CD4-positive, alpha-beta T cell treated with Interleukin-15 for 1 hour (primary cell): ENCODE results near the gene ZXDB.
"Not testable (repeated sequence)": the region's sequence is repeated elsewhere in the genome, so short reads cannot be mapped to it uniquely, and the experiment has no call there.

ENCODE experiments used
- DNase-seq: peaks from one replicate; pipeline ENCODE4 v3.0.0-alpha.2; 2020

ZXDB gene

DNA sequence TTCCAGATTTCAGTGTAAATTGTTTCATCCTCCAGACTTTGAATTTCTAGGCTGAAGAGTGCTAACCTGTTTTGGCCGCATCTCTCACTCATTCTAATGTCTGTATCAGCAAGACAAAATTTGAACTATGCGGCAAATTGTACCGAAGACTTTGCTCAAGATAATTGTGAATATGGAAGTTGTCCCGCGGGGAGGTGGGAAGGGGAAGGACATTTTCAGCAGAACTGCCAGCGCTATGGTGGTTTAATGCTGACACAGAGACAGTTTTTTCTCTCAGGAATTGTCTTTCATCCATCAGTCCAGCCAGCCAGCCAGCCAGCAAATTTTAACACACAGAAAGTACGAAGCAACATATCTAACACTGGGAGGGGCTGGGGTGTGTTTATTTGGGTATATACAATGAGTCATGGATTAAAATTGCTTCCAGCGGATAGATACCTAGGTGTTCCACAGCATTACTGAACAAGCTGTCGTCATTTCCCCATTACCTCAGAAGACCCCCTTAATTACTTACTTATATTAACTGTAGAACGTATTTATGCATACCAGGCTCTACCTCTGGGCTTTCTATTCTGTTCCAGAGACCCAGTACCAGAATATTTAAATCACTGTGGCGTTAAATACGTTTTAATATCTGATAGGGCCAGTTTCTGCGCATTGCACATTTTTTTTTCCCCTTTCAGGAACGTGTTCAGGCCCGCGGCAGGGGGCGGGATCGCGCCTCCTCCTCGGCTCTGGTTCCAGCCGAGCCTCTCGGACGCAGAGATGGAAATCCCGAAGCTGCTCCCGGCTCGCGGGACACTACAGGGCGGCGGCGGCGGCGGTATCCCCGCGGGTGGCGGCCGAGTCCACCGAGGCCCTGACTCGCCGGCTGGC is at the start of gene ZXDB:
ZXDB (plus strand) TSS at position 728 of the 876 bp plus-strand sequence; CDS start at position 766, 38 bp downstream.
- not testable (repeated sequence) for DNase-seq

GRCh38 chrX:57565198-57565597 is 26.6 kb upstream of the ZXDB start:
- DNase-seq: no peak

DNA sequence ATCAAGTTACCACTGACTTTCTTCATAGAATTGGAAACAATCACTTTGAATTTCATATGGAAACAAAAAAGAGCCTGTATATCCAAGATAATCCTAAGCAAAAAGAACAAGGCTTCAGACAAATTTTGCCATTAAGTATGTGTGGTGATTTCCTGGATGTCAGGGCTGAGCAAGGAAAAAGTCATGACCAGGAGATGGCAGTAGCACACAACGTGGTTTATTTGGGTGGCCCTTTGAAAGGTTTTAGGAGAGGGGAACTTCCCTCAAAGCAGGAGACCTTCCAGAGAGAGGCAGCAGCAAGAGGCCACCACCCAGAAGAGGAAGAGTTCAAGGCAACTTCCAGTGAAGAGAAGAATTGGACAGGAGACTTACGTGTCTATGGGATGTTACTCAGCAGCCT is 18.1 kb upstream of the ZXDB start:
- no peak for DNase-seq

DNA sequence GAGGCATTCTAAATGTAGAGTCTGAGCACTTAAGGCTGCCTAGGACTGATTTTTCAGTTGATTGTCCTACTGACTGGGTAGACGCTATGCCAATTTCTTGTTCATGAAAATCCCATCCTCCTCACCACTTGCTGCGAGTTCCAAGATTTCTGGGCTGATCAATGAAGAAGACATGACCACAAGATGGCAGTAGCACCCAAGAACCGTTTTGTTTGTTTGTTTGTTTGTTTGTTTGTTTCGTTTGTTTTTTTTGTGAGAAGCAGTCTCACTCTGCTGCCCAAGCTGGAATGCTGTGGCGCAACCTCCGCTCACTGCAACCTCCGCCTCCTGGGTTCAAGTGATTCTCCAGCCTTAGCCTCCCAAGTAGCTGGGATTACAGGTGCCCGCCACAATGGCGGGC is 8.9 kb upstream of the ZXDB start:
- DNase-seq: not testable (repeated sequence)

- no peak for DNase-seq
Observed at GRCh38 chrX:57583477-57583876, 8.3 kb upstream of the ZXDB start.

DNA sequence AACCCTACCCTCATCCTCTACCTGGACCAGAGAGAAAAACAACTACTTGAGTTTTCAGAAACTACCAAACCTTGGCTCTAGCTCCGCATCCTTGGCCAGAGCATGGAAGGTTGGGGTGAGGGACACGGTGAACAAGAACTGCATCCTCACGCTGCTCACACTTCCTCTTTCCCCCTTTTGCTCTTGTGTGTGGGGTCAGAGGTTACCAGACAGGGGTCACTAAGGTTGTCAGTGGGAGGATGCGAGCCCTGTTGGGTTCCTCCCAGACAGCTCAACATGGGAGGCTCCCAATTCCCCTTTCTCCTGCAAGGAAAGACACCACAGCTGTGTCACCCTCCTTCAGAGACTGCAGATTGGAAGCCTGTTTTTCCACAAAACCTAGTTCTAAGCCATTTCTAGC is 5.5 kb upstream of the ZXDB start:
- DNase-seq: no peak

DNA sequence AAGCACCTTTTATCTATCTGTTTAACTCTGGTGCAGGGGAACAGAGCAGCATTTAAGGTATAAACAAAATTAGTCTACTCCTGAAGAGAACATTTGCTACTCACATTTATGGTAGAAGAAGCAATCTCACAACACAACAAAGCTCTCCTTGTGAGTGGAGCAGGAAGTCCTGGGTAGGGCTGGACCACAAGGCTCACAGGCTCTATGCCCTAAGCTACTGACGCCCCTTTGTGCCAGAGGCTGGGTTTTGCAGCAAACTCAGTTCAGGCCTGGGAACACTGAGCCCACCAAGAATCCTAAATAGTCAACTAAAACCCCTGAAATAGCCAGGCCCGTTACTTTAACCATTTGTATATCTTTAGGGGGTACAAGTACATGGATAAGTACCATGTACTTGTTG is 4.7 kb upstream of the ZXDB start:
- DNase-seq: no peak

DNA sequence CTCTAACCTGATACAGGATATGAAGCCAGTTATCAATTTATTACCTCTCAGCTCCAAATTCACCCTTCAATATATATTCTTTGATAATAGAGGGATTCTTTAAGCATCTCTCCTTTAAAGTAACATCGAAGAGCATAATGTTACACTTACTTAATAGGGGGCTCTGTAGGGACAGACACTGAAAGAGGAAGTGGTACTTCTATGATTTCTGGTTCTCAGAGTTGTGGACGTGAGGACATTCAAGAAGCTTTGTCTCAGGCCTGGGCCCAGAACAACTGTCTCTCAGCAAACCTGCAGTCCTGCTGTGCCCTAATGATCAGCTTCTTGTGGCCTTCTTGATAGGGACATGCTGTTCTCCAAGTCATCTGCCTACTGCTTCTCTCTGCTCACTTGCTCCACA is 4.2 kb upstream of the ZXDB start:
- DNase-seq: no peak

DNA sequence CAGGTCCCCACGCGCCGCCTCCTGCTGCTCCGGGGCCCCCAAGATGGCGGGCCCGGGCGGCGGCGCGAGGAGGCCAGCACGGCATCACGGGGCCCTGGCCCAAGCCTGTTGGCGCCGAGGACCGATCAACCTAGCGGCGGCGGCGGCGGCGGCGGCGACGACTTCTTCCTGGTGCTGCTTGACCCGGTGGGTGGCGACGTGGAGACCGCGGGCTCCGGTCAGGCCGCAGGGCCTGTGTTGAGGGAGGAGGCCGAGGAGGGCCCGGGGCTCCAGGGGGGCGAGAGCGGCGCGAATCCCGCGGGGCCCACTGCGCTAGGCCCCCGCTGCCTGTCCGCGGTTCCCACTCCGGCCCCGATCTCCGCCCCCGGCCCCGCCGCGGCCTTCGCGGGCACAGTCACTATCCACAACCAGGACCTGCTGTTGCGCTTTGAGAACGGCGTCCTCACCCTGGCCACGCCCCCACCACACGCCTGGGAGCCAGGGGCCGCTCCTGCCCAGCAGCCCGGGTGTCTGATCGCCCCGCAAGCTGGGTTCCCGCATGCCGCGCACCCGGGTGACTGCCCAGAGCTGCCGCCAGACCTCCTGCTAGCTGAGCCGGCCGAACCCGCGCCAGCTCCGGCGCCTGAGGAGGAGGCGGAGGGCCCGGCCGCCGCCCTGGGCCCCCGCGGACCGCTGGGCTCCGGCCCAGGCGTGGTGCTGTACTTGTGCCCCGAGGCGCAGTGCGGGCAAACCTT is 516 bp downstream of the ZXDB start:
- DNase-seq: peak; percentile 26

DNA sequence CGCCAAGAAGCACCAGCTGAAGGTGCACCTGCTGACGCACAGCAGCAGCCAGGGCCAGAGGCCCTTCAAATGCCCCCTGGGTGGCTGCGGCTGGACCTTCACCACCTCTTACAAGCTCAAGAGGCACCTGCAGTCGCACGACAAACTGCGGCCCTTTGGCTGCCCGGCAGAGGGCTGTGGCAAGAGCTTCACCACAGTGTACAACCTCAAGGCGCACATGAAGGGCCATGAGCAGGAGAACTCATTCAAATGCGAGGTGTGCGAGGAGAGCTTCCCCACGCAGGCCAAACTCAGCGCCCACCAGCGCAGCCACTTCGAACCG is 1.0 kb downstream of the ZXDB start:
- DNase-seq: not testable (repeated sequence)

- no peak for DNase-seq
Observed at GRCh38 chrX:57595381-57595811, 3.6 kb downstream of the ZXDB start.

- no peak for DNase-seq
Observed at GRCh38 chrX:57596109-57596508, 4.3 kb downstream of the ZXDB start.

- no peak for DNase-seq
Observed at GRCh38 chrX:57596516-57596915, 4.7 kb downstream of the ZXDB start.

DNA sequence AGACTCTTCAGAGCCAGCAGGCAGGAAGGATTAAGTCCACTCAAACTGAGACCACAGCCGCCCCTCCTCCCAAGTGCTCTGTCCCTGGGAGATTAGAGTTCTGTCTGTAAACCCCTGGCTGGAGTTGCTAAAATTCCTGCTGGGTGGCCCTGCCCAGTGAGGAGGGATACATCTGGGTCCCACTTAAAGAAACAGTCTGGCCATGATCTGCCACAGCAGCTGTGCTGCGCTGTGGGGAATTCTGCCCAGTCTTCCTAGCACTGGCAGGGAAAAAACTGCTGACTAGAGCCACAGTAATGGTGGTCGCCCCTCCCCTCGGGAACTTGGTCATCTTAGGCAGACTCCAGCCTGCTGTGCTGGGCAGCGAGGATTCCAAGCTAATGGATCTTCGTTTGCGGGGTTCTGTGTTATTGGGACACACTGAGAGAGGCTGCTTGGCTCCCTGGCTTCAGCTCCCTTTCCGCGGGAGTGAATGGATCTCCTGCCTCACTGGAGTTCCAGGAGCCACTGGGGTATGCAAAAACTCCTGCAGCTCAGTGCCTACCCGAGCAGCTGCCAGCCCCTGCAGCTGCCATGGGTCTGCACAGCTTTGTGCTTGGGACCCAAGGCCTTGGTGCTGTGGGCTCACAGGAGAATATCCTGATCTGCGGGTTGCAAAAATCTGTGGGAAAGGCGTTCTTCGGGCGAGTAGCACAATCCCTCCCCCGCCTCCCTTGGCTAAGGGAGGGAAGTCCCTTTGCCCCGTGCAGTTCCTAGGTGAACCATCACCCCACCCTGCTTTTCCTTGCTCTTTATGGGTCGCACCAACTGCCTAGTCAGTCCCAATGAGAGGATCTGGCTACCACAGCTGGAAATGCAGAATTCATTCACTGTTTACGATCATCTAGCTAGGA is 15.7 kb downstream of the ZXDB start:
- no peak for DNase-seq

- DNase-seq: not testable (repeated sequence)
Observed at GRCh38 chrX:57613351-57613750, 21.5 kb downstream of the ZXDB start.

DNA sequence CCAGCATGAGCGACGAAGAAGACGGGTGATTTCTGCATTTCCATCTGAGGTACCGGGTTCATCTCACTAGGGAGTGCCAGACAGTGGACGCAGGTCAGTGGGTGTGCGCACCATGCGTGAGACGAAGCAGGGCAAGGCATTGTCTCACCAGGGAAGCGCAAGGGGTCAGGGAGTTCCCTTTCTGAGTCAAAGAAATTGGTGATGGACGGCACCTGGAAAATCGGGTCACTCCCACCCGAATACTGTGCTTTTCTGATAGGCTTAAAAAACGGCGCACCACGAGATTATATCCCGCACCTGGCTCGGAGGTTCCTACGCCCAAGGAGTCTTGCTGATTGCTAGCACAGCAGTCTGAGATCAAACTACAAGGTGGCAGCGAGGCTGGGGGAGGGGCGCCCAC is 37.6 kb downstream of the ZXDB start:
- not testable (repeated sequence) for DNase-seq

DNA sequence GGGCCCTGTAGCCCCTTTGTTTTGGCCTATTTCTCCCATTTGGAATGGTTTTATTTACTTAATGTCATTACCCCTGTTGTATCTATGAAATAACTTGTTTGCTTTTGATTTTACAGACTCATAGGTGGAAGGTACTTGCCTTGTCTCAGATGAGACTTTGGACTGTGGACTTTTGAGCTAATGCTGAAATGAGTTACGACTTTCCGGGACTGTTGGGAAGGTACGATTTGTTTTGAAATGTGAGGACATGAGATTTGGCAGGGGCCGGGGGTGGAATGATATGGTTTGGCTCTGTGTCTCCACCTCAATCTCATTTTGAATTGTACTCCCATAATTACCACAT is 48.8 kb downstream of the ZXDB start:
- no peak for DNase-seq

- DNase-seq: no peak
Observed at GRCh38 chrX:57641338-57641737, 49.5 kb downstream of the ZXDB start.

DNA sequence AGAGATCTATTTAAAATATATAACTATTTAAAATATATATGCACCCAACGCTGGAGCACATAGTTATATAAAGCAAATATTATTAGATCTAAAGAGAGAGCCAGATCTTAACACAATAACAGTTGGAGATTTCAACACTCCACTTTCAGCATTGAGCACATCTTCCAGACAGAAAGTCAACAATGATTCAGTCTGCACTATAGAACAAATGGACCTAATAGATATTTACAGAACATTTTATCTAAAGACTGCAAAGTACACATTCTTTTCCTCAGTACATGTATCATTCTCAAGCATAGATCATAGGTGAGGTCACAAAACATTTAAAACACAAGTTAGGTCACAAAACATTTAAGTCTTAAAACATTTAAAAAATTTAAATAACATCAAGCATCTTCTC is 51.9 kb downstream of the ZXDB start:
- no peak for DNase-seq

GRCh38 chrX:57647020-57647419 is 55.2 kb downstream of the ZXDB start:
- DNase-seq: no peak
